HepG2 (cell line): ENCODE data around the gene TOP2A. TPM values are rescaled to one million over a fixed set of nuclear protein-coding genes. Genes with fewer than 3 reads are reported as not detected.

ENCODE experiments used
- AKAP8 ChIP-seq: sonication (generic); formaldehyde crosslinking; IDR thresholded peaks from 2 replicates; pipeline ENCODE4 v1.5.1; 2020; ENCODE audit warnings: mild to moderate bottlenecking, missing genetic modification reagents
- MYNN ChIP-seq: sonication (generic); formaldehyde crosslinking; IDR thresholded peaks from 2 replicates; pipeline ENCODE4 v1.4.0; 2020; ENCODE audit warnings: mild to moderate bottlenecking, low read depth, missing genetic modification reagents
- NCOA2 ChIP-seq: sonication (generic); formaldehyde crosslinking; IDR thresholded peaks from 2 replicates; pipeline ENCODE4 v1.8.0; 2022; ENCODE audit warnings: inconsistent platforms
- NR2F2 ChIP-seq: IDR thresholded peaks from 2 replicates; pipeline ENCODE4 v1.6.1; 2012; ENCODE audit warnings: low read depth, inconsistent platforms, borderline replicate concordance
- ZNF160 ChIP-seq: sonication (generic); formaldehyde crosslinking; IDR thresholded peaks from 2 replicates; pipeline ENCODE4 v1.8.0; 2022; ENCODE audit warnings: mild to moderate bottlenecking, inconsistent platforms, missing genetic modification reagents
- ZNF547 ChIP-seq: sonication (generic); formaldehyde crosslinking; IDR thresholded peaks from 2 replicates; pipeline ENCODE4 v1.5.1; 2020; ENCODE audit warnings: mild to moderate bottlenecking, missing genetic modification reagents
- polyA plus RNA-seq, 8 experiments: library from polyadenylated mRNA; depleted of rRNA in 3 of 8; stranded (reverse) in 7 of 8; unstranded in 1 of 8; fragments of >200 nt; fragmentation: Illumina TruSeq in 4 of 8; extraction: Trizol in 4 of 8; gene quantifications; 2 replicates each; pipeline versions ENCODE4 v1.2.1 to v1.2.3, GENCODE V29; 2011 to 2016; ENCODE audit warnings: low read depth in 4 of 8, missing spikeins in 1 of 8, mixed read lengths in 1 of 8; ENCODE audit not compliant: insufficient read depth in 1 of 8
- total RNA-seq, 5 experiments: library from RNA; depleted of rRNA; stranded (reverse); fragments of >200 nt; fragmentation: Illumina TruSeq; extraction: Trizol; gene quantifications; 2 replicates each; pipeline ENCODE4 v1.2.3, GENCODE V29; 2016; ENCODE audit warnings: low read depth in 1 of 5
- TF ChIP-seq, protein P1 (sequence below): IDR thresholded peaks from 2 replicates; pipeline ENCODE4 v1.6.1; 2016; ENCODE audit warnings: low read depth, control low read depth
- TF ChIP-seq, protein P2 (sequence below): sonication (generic); formaldehyde crosslinking; IDR thresholded peaks from 2 replicates; pipeline ENCODE4 v1.4.0; 2020; ENCODE audit warnings: missing genetic modification reagents
- TF ChIP-seq, protein P3 (sequence below): sonication (generic); formaldehyde crosslinking; IDR thresholded peaks from 2 replicates; pipeline ENCODE4 v1.4.0; 2020; ENCODE audit warnings: mild to moderate bottlenecking, missing genetic modification reagents

TOP2A gene
- total and polyA plus RNA-seq, 2 of the 13 experiments (the other 11 are each of a cell fraction or from before 2014, with no cell fraction given) = 108 to 327 TPM

DNA sequence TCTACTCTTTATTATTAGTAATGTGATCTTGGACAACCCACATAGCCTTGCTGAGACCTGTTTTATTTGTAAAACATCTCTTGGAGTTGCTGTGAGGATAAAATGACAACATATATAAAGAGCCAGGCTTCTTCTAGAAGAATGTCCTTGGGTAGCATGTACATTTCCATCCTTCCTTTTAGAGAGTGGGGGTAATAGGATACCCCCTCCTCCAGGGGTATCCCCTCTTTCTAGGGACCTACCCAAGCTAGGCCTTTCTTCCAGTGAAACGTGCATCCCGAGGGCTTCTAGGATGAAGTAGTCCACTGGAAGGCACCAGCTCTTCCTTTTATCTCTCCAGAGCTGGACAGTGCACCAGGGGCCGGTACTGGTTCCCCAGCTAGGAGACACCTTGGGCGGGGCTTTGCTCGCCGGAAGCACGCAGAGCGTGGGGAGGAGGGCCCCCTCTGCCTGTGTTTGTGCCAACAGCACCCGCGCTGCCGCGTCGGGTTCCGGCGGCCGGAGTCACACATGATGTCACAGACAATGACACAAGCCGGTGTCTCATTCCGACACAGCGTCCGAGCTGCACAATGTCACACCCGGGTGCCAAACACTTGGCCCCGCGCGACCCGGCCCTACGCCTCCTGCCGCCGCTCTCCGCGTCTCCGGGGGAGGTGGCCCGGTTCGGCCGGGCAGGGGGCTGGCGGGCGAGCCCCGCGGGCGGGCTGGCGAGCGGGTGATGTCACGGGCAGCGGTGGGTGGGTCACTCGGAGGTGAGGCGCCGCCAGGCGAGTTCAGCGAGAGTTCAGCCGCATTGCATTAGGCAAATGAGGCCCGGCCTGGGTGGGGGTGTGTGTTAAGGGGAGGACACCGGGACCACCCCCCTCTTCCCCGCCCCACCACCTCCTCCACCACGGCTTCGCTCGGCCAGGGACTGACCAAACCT is 76.6 kb downstream of the TOP2A start (continued):
- TF ChIP-seq ZNF160 (CRISPR knock-in tag) = peak; percentile 65
- peak; percentile 29; the same call in 1 of the 2 replicates for TF ChIP-seq NCOA2 (CRISPR knock-in tag)
- TF ChIP-seq, protein P1, sequence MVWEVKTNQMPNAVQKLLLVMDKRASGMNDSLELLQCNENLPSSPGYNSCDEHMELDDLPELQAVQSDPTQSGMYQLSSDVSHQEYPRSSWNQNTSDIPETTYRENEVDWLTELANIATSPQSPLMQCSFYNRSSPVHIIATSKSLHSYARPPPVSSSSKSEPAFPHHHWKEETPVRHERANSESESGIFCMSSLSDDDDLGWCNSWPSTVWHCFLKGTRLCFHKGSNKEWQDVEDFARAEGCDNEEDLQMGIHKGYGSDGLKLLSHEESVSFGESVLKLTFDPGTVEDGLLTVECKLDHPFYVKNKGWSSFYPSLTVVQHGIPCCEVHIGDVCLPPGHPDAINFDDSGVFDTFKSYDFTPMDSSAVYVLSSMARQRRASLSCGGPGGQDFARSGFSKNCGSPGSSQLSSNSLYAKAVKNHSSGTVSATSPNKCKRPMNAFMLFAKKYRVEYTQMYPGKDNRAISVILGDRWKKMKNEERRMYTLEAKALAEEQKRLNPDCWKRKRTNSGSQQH (CRISPR knock-in tag) = peak; percentile 62; the same call in 1 of the 2 replicates
- TF ChIP-seq, protein P2, sequence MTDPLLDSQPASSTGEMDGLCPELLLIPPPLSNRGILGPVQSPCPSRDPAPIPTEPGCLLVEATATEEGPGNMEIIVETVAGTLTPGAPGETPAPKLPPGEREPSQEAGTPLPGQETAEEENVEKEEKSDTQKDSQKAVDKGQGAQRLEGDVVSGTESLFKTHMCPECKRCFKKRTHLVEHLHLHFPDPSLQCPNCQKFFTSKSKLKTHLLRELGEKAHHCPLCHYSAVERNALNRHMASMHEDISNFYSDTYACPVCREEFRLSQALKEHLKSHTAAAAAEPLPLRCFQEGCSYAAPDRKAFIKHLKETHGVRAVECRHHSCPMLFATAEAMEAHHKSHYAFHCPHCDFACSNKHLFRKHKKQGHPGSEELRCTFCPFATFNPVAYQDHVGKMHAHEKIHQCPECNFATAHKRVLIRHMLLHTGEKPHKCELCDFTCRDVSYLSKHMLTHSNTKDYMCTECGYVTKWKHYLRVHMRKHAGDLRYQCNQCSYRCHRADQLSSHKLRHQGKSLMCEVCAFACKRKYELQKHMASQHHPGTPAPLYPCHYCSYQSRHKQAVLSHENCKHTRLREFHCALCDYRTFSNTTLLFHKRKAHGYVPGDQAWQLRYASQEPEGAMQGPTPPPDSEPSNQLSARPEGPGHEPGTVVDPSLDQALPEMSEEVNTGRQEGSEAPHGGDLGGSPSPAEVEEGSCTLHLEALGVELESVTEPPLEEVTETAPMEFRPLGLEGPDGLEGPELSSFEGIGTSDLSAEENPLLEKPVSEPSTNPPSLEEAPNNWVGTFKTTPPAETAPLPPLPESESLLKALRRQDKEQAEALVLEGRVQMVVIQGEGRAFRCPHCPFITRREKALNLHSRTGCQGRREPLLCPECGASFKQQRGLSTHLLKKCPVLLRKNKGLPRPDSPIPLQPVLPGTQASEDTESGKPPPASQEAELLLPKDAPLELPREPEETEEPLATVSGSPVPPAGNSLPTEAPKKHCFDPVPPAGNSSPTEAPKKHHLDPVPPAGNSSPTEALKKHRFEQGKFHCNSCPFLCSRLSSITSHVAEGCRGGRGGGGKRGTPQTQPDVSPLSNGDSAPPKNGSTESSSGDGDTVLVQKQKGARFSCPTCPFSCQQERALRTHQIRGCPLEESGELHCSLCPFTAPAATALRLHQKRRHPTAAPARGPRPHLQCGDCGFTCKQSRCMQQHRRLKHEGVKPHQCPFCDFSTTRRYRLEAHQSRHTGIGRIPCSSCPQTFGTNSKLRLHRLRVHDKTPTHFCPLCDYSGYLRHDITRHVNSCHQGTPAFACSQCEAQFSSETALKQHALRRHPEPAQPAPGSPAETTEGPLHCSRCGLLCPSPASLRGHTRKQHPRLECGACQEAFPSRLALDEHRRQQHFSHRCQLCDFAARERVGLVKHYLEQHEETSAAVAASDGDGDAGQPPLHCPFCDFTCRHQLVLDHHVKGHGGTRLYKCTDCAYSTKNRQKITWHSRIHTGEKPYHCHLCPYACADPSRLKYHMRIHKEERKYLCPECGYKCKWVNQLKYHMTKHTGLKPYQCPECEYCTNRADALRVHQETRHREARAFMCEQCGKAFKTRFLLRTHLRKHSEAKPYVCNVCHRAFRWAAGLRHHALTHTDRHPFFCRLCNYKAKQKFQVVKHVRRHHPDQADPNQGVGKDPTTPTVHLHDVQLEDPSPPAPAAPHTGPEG (CRISPR knock-in tag) = peak; percentile 83
- TF ChIP-seq ZNF547 (CRISPR knock-in tag) = peak; percentile 60; the same call in 1 of the 2 replicates
- peak; percentile 78 for TF ChIP-seq AKAP8 (CRISPR knock-in tag)
- TF ChIP-seq, protein P3, sequence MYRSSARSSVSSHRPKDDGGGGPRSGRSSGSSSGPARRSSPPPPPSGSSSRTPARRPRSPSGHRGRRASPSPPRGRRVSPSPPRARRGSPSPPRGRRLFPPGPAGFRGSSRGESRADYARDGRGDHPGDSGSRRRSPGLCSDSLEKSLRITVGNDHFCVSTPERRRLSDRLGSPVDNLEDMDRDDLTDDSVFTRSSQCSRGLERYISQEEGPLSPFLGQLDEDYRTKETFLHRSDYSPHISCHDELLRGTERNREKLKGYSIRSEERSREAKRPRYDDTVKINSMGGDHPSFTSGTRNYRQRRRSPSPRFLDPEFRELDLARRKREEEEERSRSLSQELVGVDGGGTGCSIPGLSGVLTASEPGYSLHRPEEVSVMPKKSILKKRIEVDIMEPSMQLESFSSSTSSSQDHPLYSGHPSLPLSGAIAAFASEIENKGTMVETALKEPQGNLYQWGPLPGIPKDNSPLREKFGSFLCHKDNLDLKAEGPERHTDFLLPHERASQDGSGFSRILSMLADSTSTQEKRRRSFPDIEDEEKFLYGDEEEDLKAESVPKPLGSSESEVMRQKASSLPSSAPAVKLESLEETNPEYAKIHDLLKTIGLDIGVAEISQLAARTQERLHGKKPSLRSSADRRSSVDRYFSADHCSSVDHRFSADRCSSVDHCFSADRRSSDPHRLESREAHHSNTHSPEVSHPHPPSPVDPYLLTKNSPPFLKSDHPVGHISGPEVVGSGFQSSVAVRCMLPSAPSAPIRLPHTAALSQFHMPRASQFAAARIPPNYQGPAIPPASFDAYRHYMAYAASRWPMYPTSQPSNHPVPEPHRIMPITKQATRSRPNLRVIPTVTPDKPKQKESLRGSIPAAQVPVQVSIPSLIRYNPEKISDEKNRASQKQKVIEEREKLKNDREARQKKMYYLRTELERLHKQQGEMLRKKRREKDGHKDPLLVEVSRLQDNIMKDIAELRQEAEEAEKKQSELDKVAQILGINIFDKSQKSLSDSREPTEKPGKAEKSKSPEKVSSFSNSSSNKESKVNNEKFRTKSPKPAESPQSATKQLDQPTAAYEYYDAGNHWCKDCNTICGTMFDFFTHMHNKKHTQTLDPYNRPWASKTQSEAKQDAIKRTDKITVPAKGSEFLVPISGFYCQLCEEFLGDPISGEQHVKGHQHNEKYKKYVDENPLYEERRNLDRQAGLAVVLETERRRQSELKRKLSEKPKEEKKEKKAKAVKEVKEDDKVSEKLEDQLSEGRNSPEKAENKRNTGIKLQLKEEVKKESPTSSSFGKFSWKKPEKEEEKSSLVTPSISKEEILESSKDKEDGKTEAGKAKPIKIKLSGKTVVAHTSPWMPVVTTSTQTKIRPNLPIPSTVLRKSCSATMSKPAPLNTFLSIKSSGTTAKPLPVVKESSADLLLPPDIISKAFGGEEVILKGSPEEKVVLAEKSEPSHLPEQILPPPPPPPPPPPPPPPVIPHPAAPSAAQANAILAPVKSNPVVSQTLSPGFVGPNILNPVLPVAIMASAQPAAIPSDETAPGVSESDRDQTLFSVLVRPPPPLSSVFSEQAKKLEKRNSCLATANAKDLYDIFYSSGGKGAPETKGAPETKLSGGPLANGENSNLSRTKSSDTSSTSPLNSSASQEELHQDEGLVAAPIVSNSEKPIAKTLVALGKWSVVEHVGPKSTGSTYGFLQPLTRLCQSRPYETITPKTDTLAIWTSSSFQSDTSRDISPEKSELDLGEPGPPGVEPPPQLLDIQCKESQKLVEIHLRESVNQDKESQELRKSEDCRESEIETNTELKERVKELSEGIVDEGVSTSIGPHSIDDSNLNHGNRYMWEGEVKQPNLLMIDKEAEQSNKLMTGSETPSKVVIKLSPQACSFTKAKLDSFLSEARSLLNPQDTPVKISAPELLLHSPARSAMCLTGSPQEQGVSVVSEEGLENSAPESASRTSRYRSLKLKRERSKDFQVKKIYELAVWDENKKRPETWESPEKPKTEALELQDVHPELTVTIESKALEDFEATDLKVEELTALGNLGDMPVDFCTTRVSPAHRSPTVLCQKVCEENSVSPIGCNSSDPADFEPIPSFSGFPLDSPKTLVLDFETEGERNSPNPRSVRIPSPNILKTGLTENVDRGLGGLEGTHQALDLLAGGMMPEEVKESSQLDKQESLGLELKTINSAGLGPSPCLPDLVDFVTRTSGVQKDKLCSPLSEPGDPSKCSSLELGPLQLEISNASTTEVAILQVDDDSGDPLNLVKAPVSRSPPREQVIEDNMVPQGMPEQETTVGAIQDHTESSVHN (CRISPR knock-in tag) = no peak
- TF ChIP-seq MYNN (CRISPR knock-in tag) = 0 out of 2 replicates have a peak, but pooled peaks have one; percentile 34
- TF ChIP-seq NR2F2 = no peak
